Hematopoietic multipotent progenitor cell treated with erythropoietin and hydrocortisone succinate and interleukin-3 and kit ligand, for 17 days (in vitro differentiated cells): ENCODE results near the gene PAK1.
"Not testable (repeated sequence)": the region's sequence is repeated elsewhere in the genome, so short reads cannot be mapped to it uniquely, and the experiment has no call there.

Experiments used
- DNase-seq: peaks from one replicate; pipeline ENCODE4 v3.0.0-alpha.2; 2015; ENCODE audit warnings: low spot score

Gene PAK1

GRCh38 chr11:77302752-77303151 lies 171.1 kb downstream of the PAK1 start:
- no peak for DNase-seq

- DNase-seq: no peak
Measured at GRCh38 chr11:77301510-77301909, 172.4 kb downstream of the PAK1 start, which contains the start of gene GDPD4. Gene GDPD4 (minus strand): TSS chr11:77301686. CDS start chr11:77285137, 16,549 bp downstream.

GRCh38 chr11:77300695-77301094 lies 173.2 kb downstream of the PAK1 start:
- no peak for DNase-seq

- not testable (repeated sequence) for DNase-seq
Measured at GRCh38 chr11:77300028-77300427, 173.9 kb downstream of the PAK1 start.

- peak; percentile 33 for DNase-seq
Measured at GRCh38 chr11:77299528-77299993, 174.3 kb downstream of the PAK1 start.

GRCh38 chr11:77294040-77294439 lies 179.9 kb downstream of the PAK1 start:
- DNase-seq: no peak

GRCh38 chr11:77289737-77290136 lies 184.2 kb downstream of the PAK1 start:
- no peak for DNase-seq

- no peak for DNase-seq
Measured at GRCh38 chr11:77287615-77288273, 186.2 kb downstream of the PAK1 start.

GRCh38 chr11:77287136-77287535 lies 186.8 kb downstream of the PAK1 start:
- DNase-seq: no peak

- DNase-seq: no peak
Measured at GRCh38 chr11:77284476-77285468, 189.1 kb downstream of the PAK1 start.

- no peak for DNase-seq
Measured at GRCh38 chr11:77283101-77283500, 190.8 kb downstream of the PAK1 start.

GRCh38 chr11:77278595-77279506 lies 195.0 kb downstream of the PAK1 start:
- no peak for DNase-seq

- no peak for DNase-seq
Measured at GRCh38 chr11:77276271-77276670, 197.6 kb downstream of the PAK1 start.
